Body of pancreas (tissue), 4 donors: ENCODE measurements around the gene OSBPL1A. TPM values are rescaled to one million over a fixed set of nuclear protein-coding genes. Genes with fewer than 3 reads are reported as not detected.

Experiments
- ATAC-seq: fragments of 150-250 bp; one replicate; pipeline ENCODE4 v1.9.1; 2016
- DNase-seq, 4 donors: peaks; one replicate each; pipeline ENCODE4 v3.0.0-alpha.2; 2019
- H3K27ac ChIP-seq, 4 donors: fragments of 200-600 bp; sonication (generic); 1 replicate in 3 of 4; 2 replicates in 1 of 4; pipeline versions ENCODE4 v1.5.1 to v1.6.1; 2016 to 2019; ENCODE audit warnings: mild to moderate bottlenecking in 1 of 4, mixed read lengths in 1 of 4, moderate library complexity in 1 of 4
- H3K27me3 ChIP-seq, 2 donors: fragments of 200-600 bp; sonication (generic); one replicate each; pipeline ENCODE4 v1.6.0; 2016; ENCODE audit warnings: mild to moderate bottlenecking in 1 of 2
- H3K36me3 ChIP-seq, 2 donors: fragments of 200-600 bp; sonication (generic); replicated peaks in 1 of 2; 2 replicates each; pipeline ENCODE4 v1.5.1; 2016; ENCODE audit warnings: low read depth in 2 of 2; ENCODE audit not compliant: insufficient read depth in 1 of 2
- H3K4me1 ChIP-seq: fragments of 200-600 bp; sonication (generic); one replicate; pipeline ENCODE4 v1.6.0; 2016
- H3K4me3 ChIP-seq, 2 donors: fragments of 200-600 bp; sonication (generic); 1 replicate in 1 of 2; 2 replicates in 1 of 2; pipeline ENCODE4 v1.5.1; 2016 to 2019
- H3K9me3 ChIP-seq, 3 donors: fragments of 200-600 bp; sonication (generic); 1 replicate in 2 of 3; 2 replicates in 1 of 3; pipeline ENCODE4 v1.5.1; 2016
- CTCF ChIP-seq, 7 experiments: fragments of 450-650 bp in 4 of 7; fragments of 200-600 bp in 3 of 7; sonication (generic) in 3 of 7; IDR thresholded peaks; one replicate each; pipeline ENCODE4 v1.5.1; 2016 to 2019; ENCODE audit warnings: antibody characterized with exemption in 7 of 7
- POLR2A ChIP-seq, 3 donors: fragments of 450-650 bp; IDR thresholded peaks; one replicate each; pipeline ENCODE4 v1.6.1; 2016; ENCODE audit warnings: antibody characterized with exemption in 3 of 3, mild to moderate bottlenecking in 2 of 3
- WGBS, 2 donors: methylation state at CpG; one replicate each; pipeline ENCODE4 v1.1.5; 2017; 5-methylcytosine and 5-hydroxymethylcytosine counted together
- intact Hi-C: fragments of 100-400 bp; cut with DNase I; formaldehyde crosslinking; loops from one replicate; pipeline ENCODE4 v1.15.1; 2023
- total RNA-seq, 2 donors: library from RNA; depleted of rRNA; stranded (reverse); fragments of >200 nt; gene quantifications; one replicate each; pipeline ENCODE4 v1.1.0, GENCODE V29; 2016

OSBPL1A gene
- total RNA-seq, 2 donors from 2014 or later: 20.5 to 78.4 TPM

GRCh38 chr18:24208270-24209035 is 189.2 kb downstream of the OSBPL1A start:
- H3K36me3 ChIP-seq: no peaks in the 10 kb centered on the region
- DNase-seq: no peak
- no peak for ATAC-seq
- H3K4me3 ChIP-seq: no peak overlapping the region
- no peak overlapping the region for H3K27ac ChIP-seq
- H3K27me3 ChIP-seq: no peaks in the 10 kb centered on the region
- H3K4me1 ChIP-seq: peaks cover 14% of the 10 kb centered on the region
- intact Hi-C loops: no loop called here
- 34 to 38% methylated on average over 2 of the region's 2 CpGs for WGBS, 2 donors
- no peak for TF ChIP-seq POLR2A (IDR thresholded peaks at IDR 0.05)
- TF ChIP-seq CTCF (IDR thresholded peaks at IDR 0.05): no peak
- no peaks in the 10 kb centered on the region for H3K9me3 ChIP-seq

GRCh38 chr18:24204904-24205303 is 192.7 kb downstream of the OSBPL1A start:
- no peak overlapping the region for H3K27ac ChIP-seq
- no peak overlapping the region for H3K4me3 ChIP-seq
- no peaks in the 10 kb centered on the region for H3K27me3 ChIP-seq
- TF ChIP-seq CTCF (IDR thresholded peaks at IDR 0.05): no peak
- TF ChIP-seq POLR2A (IDR thresholded peaks at IDR 0.05): no peak
- H3K9me3 ChIP-seq: no peaks in the 10 kb centered on the region
- no peaks in the 10 kb centered on the region for H3K36me3 ChIP-seq
- 86 to 92% methylated on average over 3 of the region's 3 CpGs for WGBS, 2 donors
- intact Hi-C loops: no loop called here
- H3K4me1 ChIP-seq: peaks cover 7% of the 10 kb centered on the region
- ATAC-seq (no peak), DNase-seq (no peak)

- Histone ChIP-seq H3K27me3 (no peaks in the 10 kb centered on the region), H3K4me3 (no peak overlapping the region), H3K9me3 (no peaks in the 10 kb centered on the region), H3K4me1 (peaks cover 7% of the 10 kb centered on the region), H3K36me3 (no peaks in the 10 kb centered on the region), H3K27ac (peak overlapping the region in 1 of 4 donors; percentile 53)
- DNase-seq (peak in 2 of 4 donors; percentile 12 to 24), ATAC-seq (peak; percentile 87)
- intact Hi-C loops: no loop called here
- TF ChIP-seq CTCF (IDR thresholded peaks at IDR 0.05): no peak
- TF ChIP-seq POLR2A (IDR thresholded peaks at IDR 0.05): no peak
- WGBS, 2 donors: 36 to 40% methylated on average over 8 of the region's 8 CpGs
Observed at GRCh38 chr18:24201699-24202687, 195.6 kb downstream of the OSBPL1A start.

GRCh38 chr18:24200494-24201290 is 196.9 kb downstream of the OSBPL1A start:
- H3K4me1 ChIP-seq: peaks cover 7% of the 10 kb centered on the region
- H3K36me3 ChIP-seq: no peaks in the 10 kb centered on the region
- 79 to 89% methylated on average over 11 of the region's 11 CpGs for WGBS, 2 donors
- intact Hi-C loops: no loop called here
- no peaks in the 10 kb centered on the region for H3K27me3 ChIP-seq
- H3K4me3 ChIP-seq: no peak overlapping the region
- no peak for DNase-seq
- TF ChIP-seq CTCF (IDR thresholded peaks at IDR 0.05): no peak
- TF ChIP-seq POLR2A (IDR thresholded peaks at IDR 0.05): no peak
- no peaks in the 10 kb centered on the region for H3K9me3 ChIP-seq
- no peak overlapping the region for H3K27ac ChIP-seq
- ATAC-seq: no peak
